Adrenal gland (tissue), 12 donors: ENCODE measurements around the gene CD2AP. TPM values are rescaled to one million over a fixed set of nuclear protein-coding genes. Genes with fewer than 3 reads are reported as not detected.

Experiments
- DNase-seq, 7 donors: peaks; one replicate each; pipeline ENCODE4 v3.0.0-alpha.2; 2019 to 2020
- H3K27ac ChIP-seq, 5 donors: fragments of 200-600 bp; sonication (generic) in 4 of 5; 1 replicate in 3 of 5; 2 replicates in 2 of 5; pipeline versions ENCODE4 v1.5.1 to v1.8.0; 2016 to 2020; ENCODE audit warnings: mild to moderate bottlenecking in 1 of 5
- H3K27me3 ChIP-seq: fragments of 200-600 bp; 2 replicates; pipeline ENCODE4 v1.8.0; 2021
- H3K36me3 ChIP-seq, 2 donors: fragments of 200-600 bp; replicated peaks in 1 of 2; 1 replicate in 1 of 2; 2 replicates in 1 of 2; pipeline versions ENCODE4 v1.5.1 to v1.8.0; 2018 to 2022
- H3K4me1 ChIP-seq, 2 donors: fragments of 200-600 bp; replicated peaks in 1 of 2; 1 replicate in 1 of 2; 2 replicates in 1 of 2; pipeline versions ENCODE4 v1.5.1 to v1.8.0; 2018 to 2021
- H3K4me3 ChIP-seq, 4 donors: fragments of 200-600 bp; sonication (generic) in 3 of 4; one replicate each; pipeline ENCODE4 v1.5.1; 2016 to 2018
- H3K9me3 ChIP-seq, 3 donors: fragments of 200-600 bp; sonication (generic) in 1 of 3; replicated peaks in 1 of 3; 1 replicate in 2 of 3; 2 replicates in 1 of 3; pipeline versions ENCODE4 v1.5.1 to v1.8.0; 2016 to 2021
- CTCF ChIP-seq, 6 experiments: fragments of 450-650 bp in 4 of 6; fragments of 200-600 bp in 2 of 6; sonication (generic) in 1 of 6; IDR thresholded peaks; 1 replicate in 5 of 6; 2 replicates in 1 of 6; pipeline versions ENCODE4 v1.5.1 to v1.8.0; 2016 to 2021; ENCODE audit warnings: antibody characterized with exemption in 6 of 6, mild to moderate bottlenecking in 2 of 6, moderate library complexity in 1 of 6
- POLR2A ChIP-seq, 2 donors: fragments of 450-650 bp; IDR thresholded peaks; one replicate each; pipeline ENCODE4 v1.6.1; 2017; ENCODE audit warnings: antibody characterized with exemption in 2 of 2, mild to moderate bottlenecking in 2 of 2, moderate library complexity in 1 of 2
- WGBS, 4 donors: extraction: QIAGEN DNeasy Blood & Tissue Kit in 2 of 4; methylation state at CpG; one replicate each; pipeline versions ENCODE4 v1.1.5 to v1.1.7; 2013 to 2017; 5-methylcytosine and 5-hydroxymethylcytosine counted together
- intact Hi-C, 2 donors: fragments of 100-400 bp; cut with DNase I; formaldehyde crosslinking; loops; one replicate each; pipeline versions ENCODE4 v1.14.1 to v1.15.0; 2022 to 2023
- polyA plus RNA-seq, 3 donors: library from polyadenylated mRNA; stranded (reverse); fragments of 200-250 nt in 2 of 3; fragments of 350-450 nt in 1 of 3; fragmentation: Illumina TruSeq in 1 of 3; extraction: RNeasy Lipid Tissue Mini Kit (QIAGEN cat#74804) in 1 of 3; gene quantifications; one replicate each; pipeline ENCODE4 v1.2.3, GENCODE V29; 2013 to 2014
- total RNA-seq, 9 donors: library from RNA; depleted of rRNA in 4 of 9; stranded (reverse); fragments of >200 nt in 4 of 9; fragments of 120-200 nt in 1 of 9; fragmentation: NEBNext Ultra II Directional in 1 of 9; extraction: Animal tissue kit (Norgen Biotek cat#: 25700) in 1 of 9; gene quantifications; one replicate each; pipeline versions ENCODE4 v1.1.0 to v1.2.4, GENCODE V29; 2013 to 2023
- donor health status: healthy with polysubstance abuse.
- donor health status: Bipolar disorder and iron deficiency.
- donor health status: DM: yes; HTN: yes; CAD: no.
- donor health status: DM: no; HTN: no; CAD: no.
- donor health status: DM: no; HTN: no; CAD: no.
- donor health status: DM: yes; HTN: yes; CAD: no.

CD2AP gene
- total and polyA plus RNA-seq, 12 donors, result 5.3 to 29.6 (median 20.2) TPM

GRCh38 chr6:47630587-47630986, 153.0 kb downstream of the CD2AP start:
- intact Hi-C loops, result loop anchor here (5.0 to 10.0 kb wide), 2 partner anchors 142 to 144 kb away; no protein-coding TSS in a partner anchor
- Histone ChIP-seq H3K36me3 (no peaks in the 10 kb centered on the region), H3K27ac (no peak overlapping the region), H3K4me1 (no peaks in the 10 kb centered on the region), H3K4me3 (no peak overlapping the region), H3K9me3 (no peaks in the 10 kb centered on the region), H3K27me3 (no peaks in the 10 kb centered on the region)
- TF ChIP-seq CTCF (IDR thresholded peaks at IDR 0.05) (no peak), POLR2A (IDR thresholded peaks at IDR 0.05) (no peak)
- no peak for DNase-seq
- 37 to 56% (median 46%) methylated on average over 3 of the region's 3 CpGs for WGBS, 4 donors

- 30 to 51% (median 44%) methylated on average over 6 of the region's 6 CpGs for WGBS, 4 donors
- TF ChIP-seq POLR2A (IDR thresholded peaks at IDR 0.05) (no peak), CTCF (IDR thresholded peaks at IDR 0.05) (peak; percentile 44 to 86 (median 74))
- Histone ChIP-seq H3K36me3 (no peaks in the 10 kb centered on the region), H3K4me1 (no peaks in the 10 kb centered on the region), H3K27ac (no peak overlapping the region), H3K27me3 (no peaks in the 10 kb centered on the region), H3K9me3 (no peaks in the 10 kb centered on the region), H3K4me3 (no peak overlapping the region)
- intact Hi-C loops, result loop anchor here (5.0 to 10.0 kb wide), 2 partner anchors 141 to 143 kb away; no protein-coding TSS in a partner anchor
- DNase-seq, result no peak
Observed at GRCh38 chr6:47631269-47631772, 153.7 kb downstream of the CD2AP start.

GRCh38 chr6:47631797-47632196, 154.2 kb downstream of the CD2AP start:
- Histone ChIP-seq H3K36me3 (no peaks in the 10 kb centered on the region), H3K4me3 (no peak overlapping the region), H3K27me3 (no peaks in the 10 kb centered on the region), H3K9me3 (no peaks in the 10 kb centered on the region), H3K4me1 (no peaks in the 10 kb centered on the region), H3K27ac (no peak overlapping the region)
- intact Hi-C loops, result loop anchor here (5.0 to 10.0 kb wide), 2 partner anchors 141 to 143 kb away; no protein-coding TSS in a partner anchor
- TF ChIP-seq POLR2A (IDR thresholded peaks at IDR 0.05) (no peak), CTCF (IDR thresholded peaks at IDR 0.05) (no peak)
- WGBS, 4 donors, result 33 to 44% (median 42%) methylated on average over 3 of the region's 3 CpGs
- no peak for DNase-seq

GRCh38 chr6:47633141-47633540, 155.6 kb downstream of the CD2AP start:
- Histone ChIP-seq H3K36me3 (no peaks in the 10 kb centered on the region), H3K27ac (no peak overlapping the region), H3K4me1 (no peaks in the 10 kb centered on the region), H3K4me3 (no peak overlapping the region), H3K9me3 (no peaks in the 10 kb centered on the region), H3K27me3 (no peaks in the 10 kb centered on the region)
- TF ChIP-seq POLR2A (IDR thresholded peaks at IDR 0.05), result no peak
- TF ChIP-seq CTCF (IDR thresholded peaks at IDR 0.05), result no peak
- 61 to 78% (median 71%) methylated on average over 3 of the region's 3 CpGs for WGBS, 4 donors
- intact Hi-C loops, result loop anchor here (5.0 to 10.0 kb wide), 2 partner anchors 139 to 142 kb away; no protein-coding TSS in a partner anchor
- no peak for DNase-seq
